ENCODE measurements around the gene SFXN5. TPM values are rescaled to one million over a fixed set of nuclear protein-coding genes. Genes with fewer than 3 reads are reported as not detected.

The SFXN5 gene
- total RNA-seq, 1 donor from 2014 or later, result 21.8 TPM

- no peaks in the 10 kb centered on the region for H3K36me3 Mint-ChIP-seq (ENCODE audit: low read depth)
- no peaks in the 10 kb centered on the region for H3K4me1 Mint-ChIP-seq
- no peak overlapping the region for H3K4me3 Mint-ChIP-seq
- H3K27me3 Mint-ChIP-seq (ENCODE audit: low read depth), result no peaks in the 10 kb centered on the region
- no peak for TF ChIP-seq CTCF (conservative IDR thresholded peaks at IDR 0.05)
- DNase-seq (ENCODE audit: low read depth, low spot score), result no peak
- no peaks in the 10 kb centered on the region for H3K9me3 Mint-ChIP-seq
- peak overlapping the region; percentile 27 for H3K27ac Mint-ChIP-seq (ENCODE audit: unreplicated experiment)
These were observed 79.4 kb downstream of the SFXN5 start for GRCh38 chr2:72991980-72992733.

GRCh38 chr2:72991439-72991725 lies 80.1 kb downstream of the SFXN5 start:
- Mint-ChIP-seq H3K4me1 (no peaks in the 10 kb centered on the region), H3K36me3 (ENCODE audit: low read depth) (no peaks in the 10 kb centered on the region), H3K27me3 (ENCODE audit: low read depth) (no peaks in the 10 kb centered on the region), H3K9me3 (no peaks in the 10 kb centered on the region), H3K27ac (ENCODE audit: unreplicated experiment) (no peak overlapping the region), H3K4me3 (no peak overlapping the region)
- no peak for DNase-seq (ENCODE audit: low read depth, low spot score)
- TF ChIP-seq CTCF (conservative IDR thresholded peaks at IDR 0.05), result no peak

- Mint-ChIP-seq H3K27ac (ENCODE audit: unreplicated experiment) (no peak overlapping the region), H3K4me3 (no peak overlapping the region), H3K36me3 (ENCODE audit: low read depth) (no peaks in the 10 kb centered on the region), H3K9me3 (no peaks in the 10 kb centered on the region), H3K4me1 (no peaks in the 10 kb centered on the region), H3K27me3 (ENCODE audit: low read depth) (no peaks in the 10 kb centered on the region)
- no peak for TF ChIP-seq CTCF (conservative IDR thresholded peaks at IDR 0.05)
- no peak for DNase-seq (ENCODE audit: low read depth, low spot score)
These were observed 80.6 kb downstream of the SFXN5 start for GRCh38 chr2:72990695-72991438.

GRCh38 chr2:72989770-72990556 lies 81.5 kb downstream of the SFXN5 start:
- H3K27ac Mint-ChIP-seq (ENCODE audit: unreplicated experiment), result no peak overlapping the region
- no peaks in the 10 kb centered on the region for H3K36me3 Mint-ChIP-seq (ENCODE audit: low read depth)
- H3K9me3 Mint-ChIP-seq, result no peaks in the 10 kb centered on the region
- no peaks in the 10 kb centered on the region for H3K4me1 Mint-ChIP-seq
- no peak for DNase-seq (ENCODE audit: low read depth, low spot score)
- no peaks in the 10 kb centered on the region for H3K27me3 Mint-ChIP-seq (ENCODE audit: low read depth)
- no peak overlapping the region for H3K4me3 Mint-ChIP-seq
- TF ChIP-seq CTCF (conservative IDR thresholded peaks at IDR 0.05), result no peak

- no peak for TF ChIP-seq CTCF (conservative IDR thresholded peaks at IDR 0.05)
- no peak overlapping the region for H3K4me3 Mint-ChIP-seq
- H3K36me3 Mint-ChIP-seq (ENCODE audit: low read depth), result no peaks in the 10 kb centered on the region
- no peaks in the 10 kb centered on the region for H3K4me1 Mint-ChIP-seq
- no peaks in the 10 kb centered on the region for H3K9me3 Mint-ChIP-seq
- peak overlapping the region; percentile 46 for H3K27ac Mint-ChIP-seq (ENCODE audit: unreplicated experiment)
- DNase-seq (ENCODE audit: low read depth, low spot score), result no peak
- H3K27me3 Mint-ChIP-seq (ENCODE audit: low read depth), result no peaks in the 10 kb centered on the region
These were observed 82.7 kb downstream of the SFXN5 start for GRCh38 chr2:72988726-72989273.

Measured in neural crest cell (in vitro differentiated cells).